Measurements from ENCODE around the gene PCGF3.

The PCGF3 gene

DNA sequence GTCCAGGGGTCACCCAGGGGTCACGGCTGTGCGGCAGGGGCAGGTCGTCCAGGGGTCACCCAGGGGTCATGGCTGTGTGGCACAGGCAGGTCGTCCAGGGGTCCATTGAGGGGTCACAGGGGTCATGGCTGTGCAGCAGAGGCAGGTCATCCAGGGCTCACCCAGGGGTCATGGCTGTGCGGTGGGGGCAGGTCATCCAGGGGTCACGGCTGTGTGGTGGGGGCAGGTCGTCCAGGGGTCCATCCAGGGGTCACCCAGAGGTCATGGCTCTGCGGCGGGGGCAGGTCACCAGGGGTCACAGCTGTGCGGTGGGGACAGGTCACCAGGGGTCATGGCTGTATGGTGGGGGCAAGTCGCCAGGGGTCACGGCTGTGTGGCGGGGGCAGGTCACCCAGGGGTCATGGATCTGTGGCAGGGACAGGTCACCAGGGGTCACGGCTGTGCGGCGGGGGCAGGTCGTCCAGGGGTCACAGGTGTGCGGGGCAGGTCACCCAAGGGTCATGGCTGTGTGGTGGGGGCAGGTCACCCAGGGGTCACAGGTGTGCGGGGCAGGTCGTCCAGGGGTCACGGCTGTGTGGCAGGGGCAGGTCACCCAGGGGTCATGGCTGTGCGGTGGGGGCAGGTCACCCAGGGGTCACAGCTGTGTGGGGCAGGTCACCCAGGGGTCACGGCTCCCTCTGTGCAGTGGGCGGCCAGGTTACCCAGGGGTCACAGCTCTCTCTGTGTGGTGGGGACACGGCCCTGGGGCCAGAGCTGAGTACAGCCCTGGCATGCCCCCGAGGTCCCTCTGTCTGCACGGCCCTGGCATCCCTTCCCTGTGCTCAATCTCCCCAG lies 47.6 kb upstream of the PCGF3 start:
- Histone ChIP-seq H2AFZ (ENCODE audit: low read depth, low read length) (no peak overlapping the region), H3K9ac (ENCODE audit: low read length) (no peak overlapping the region), H3K36me3 (replicated peaks; ENCODE audit: low read depth, low read length) (no peaks in the 10 kb centered on the region), H4K20me1 (ENCODE audit: insufficient read depth, low read length) (no peaks in the 10 kb centered on the region), H3K27me3 (ENCODE audit: low read depth, low read length) (no peaks in the 10 kb centered on the region), H3K79me2 (ENCODE audit: low read length) (no peaks in the 10 kb centered on the region), H3K4me1 (ENCODE audit: low read length) (no peaks in the 10 kb centered on the region), H3K9me3 (ENCODE audit: insufficient read depth, low read length) (no peaks in the 10 kb centered on the region), H3K4me2 (ENCODE audit: low read length) (no peak overlapping the region), H3K27ac (ENCODE audit: low read length) (no peak overlapping the region), H3K4me3 (ENCODE audit: low read length) (no peak overlapping the region)
- TF ChIP-seq, protein P1, sequence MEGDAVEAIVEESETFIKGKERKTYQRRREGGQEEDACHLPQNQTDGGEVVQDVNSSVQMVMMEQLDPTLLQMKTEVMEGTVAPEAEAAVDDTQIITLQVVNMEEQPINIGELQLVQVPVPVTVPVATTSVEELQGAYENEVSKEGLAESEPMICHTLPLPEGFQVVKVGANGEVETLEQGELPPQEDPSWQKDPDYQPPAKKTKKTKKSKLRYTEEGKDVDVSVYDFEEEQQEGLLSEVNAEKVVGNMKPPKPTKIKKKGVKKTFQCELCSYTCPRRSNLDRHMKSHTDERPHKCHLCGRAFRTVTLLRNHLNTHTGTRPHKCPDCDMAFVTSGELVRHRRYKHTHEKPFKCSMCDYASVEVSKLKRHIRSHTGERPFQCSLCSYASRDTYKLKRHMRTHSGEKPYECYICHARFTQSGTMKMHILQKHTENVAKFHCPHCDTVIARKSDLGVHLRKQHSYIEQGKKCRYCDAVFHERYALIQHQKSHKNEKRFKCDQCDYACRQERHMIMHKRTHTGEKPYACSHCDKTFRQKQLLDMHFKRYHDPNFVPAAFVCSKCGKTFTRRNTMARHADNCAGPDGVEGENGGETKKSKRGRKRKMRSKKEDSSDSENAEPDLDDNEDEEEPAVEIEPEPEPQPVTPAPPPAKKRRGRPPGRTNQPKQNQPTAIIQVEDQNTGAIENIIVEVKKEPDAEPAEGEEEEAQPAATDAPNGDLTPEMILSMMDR (IDR thresholded peaks at IDR 0.05; ENCODE audit: low read depth, low read length): no peak
- no peak for TF ChIP-seq EZH2phosphoT487 (IDR thresholded peaks at IDR 0.05; ENCODE audit: low read depth)

- H4K20me1 ChIP-seq (ENCODE audit: insufficient read depth, low read length): no peaks in the 10 kb centered on the region
- H3K36me3 ChIP-seq (replicated peaks; ENCODE audit: low read depth, low read length): no peaks in the 10 kb centered on the region
- no peak overlapping the region for H2AFZ ChIP-seq (ENCODE audit: low read depth, low read length)
- no peak overlapping the region for H3K4me3 ChIP-seq (ENCODE audit: low read length)
- H3K9ac ChIP-seq (ENCODE audit: low read length): no peak overlapping the region
- no peaks in the 10 kb centered on the region for H3K27me3 ChIP-seq (ENCODE audit: low read depth, low read length)
- no peaks in the 10 kb centered on the region for H3K79me2 ChIP-seq (ENCODE audit: low read length)
- H3K4me1 ChIP-seq (ENCODE audit: low read length): no peaks in the 10 kb centered on the region
- TF ChIP-seq, protein P1 (IDR thresholded peaks at IDR 0.05; ENCODE audit: low read depth, low read length): no peak
- TF ChIP-seq EZH2phosphoT487 (IDR thresholded peaks at IDR 0.05; ENCODE audit: low read depth): no peak
- no peak overlapping the region for H3K4me2 ChIP-seq (ENCODE audit: low read length)
- H3K9me3 ChIP-seq (ENCODE audit: insufficient read depth, low read length): no peaks in the 10 kb centered on the region
- no peak overlapping the region for H3K27ac ChIP-seq (ENCODE audit: low read length)
These were observed 46.7 kb upstream of the PCGF3 start for GRCh38 chr4:658681-659667.

- H4K20me1 ChIP-seq (ENCODE audit: insufficient read depth, low read length): no peaks in the 10 kb centered on the region
- no peak overlapping the region for H3K4me3 ChIP-seq (ENCODE audit: low read length)
- no peak for TF ChIP-seq EZH2phosphoT487 (IDR thresholded peaks at IDR 0.05; ENCODE audit: low read depth)
- TF ChIP-seq, protein P1 (IDR thresholded peaks at IDR 0.05; ENCODE audit: low read depth, low read length): no peak
- no peaks in the 10 kb centered on the region for H3K36me3 ChIP-seq (replicated peaks; ENCODE audit: low read depth, low read length)
- H2AFZ ChIP-seq (ENCODE audit: low read depth, low read length): no peak overlapping the region
- no peaks in the 10 kb centered on the region for H3K4me1 ChIP-seq (ENCODE audit: low read length)
- H3K27me3 ChIP-seq (ENCODE audit: low read depth, low read length): no peaks in the 10 kb centered on the region
- H3K27ac ChIP-seq (ENCODE audit: low read length): no peak overlapping the region
- H3K9me3 ChIP-seq (ENCODE audit: insufficient read depth, low read length): no peaks in the 10 kb centered on the region
- no peak overlapping the region for H3K4me2 ChIP-seq (ENCODE audit: low read length)
- no peak overlapping the region for H3K9ac ChIP-seq (ENCODE audit: low read length)
- no peaks in the 10 kb centered on the region for H3K79me2 ChIP-seq (ENCODE audit: low read length)
These were observed 45.8 kb upstream of the PCGF3 start for GRCh38 chr4:659851-660250.

DNA sequence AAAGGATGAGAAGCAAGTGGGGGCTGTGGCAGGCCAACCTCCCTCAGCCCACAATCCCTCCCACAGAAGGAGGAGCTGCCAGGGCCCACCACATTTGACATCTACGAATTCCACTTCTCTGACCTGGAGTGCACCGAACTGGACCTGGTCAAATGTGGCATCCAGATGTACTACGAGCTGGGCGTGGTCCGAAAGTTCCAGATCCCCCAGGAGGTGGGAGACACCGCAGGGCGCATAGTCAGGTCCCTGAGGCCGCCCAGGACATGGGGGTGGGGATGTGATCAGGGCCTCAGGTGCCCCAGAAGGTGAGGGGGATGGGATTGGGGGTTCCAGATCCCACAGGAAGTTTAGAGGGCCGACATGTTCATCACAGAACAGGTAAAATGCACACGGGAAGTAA lies 45.2 kb upstream of the PCGF3 start:
- no peak overlapping the region for H3K4me2 ChIP-seq (ENCODE audit: low read length)
- H3K4me3 ChIP-seq (ENCODE audit: low read length): no peak overlapping the region
- TF ChIP-seq EZH2phosphoT487 (IDR thresholded peaks at IDR 0.05; ENCODE audit: low read depth): no peak
- TF ChIP-seq, protein P1 (IDR thresholded peaks at IDR 0.05; ENCODE audit: low read depth, low read length): no peak
- no peaks in the 10 kb centered on the region for H3K79me2 ChIP-seq (ENCODE audit: low read length)
- H3K9ac ChIP-seq (ENCODE audit: low read length): no peak overlapping the region
- H3K9me3 ChIP-seq (ENCODE audit: insufficient read depth, low read length): no peaks in the 10 kb centered on the region
- H3K27me3 ChIP-seq (ENCODE audit: low read depth, low read length): no peaks in the 10 kb centered on the region
- H3K36me3 ChIP-seq (replicated peaks; ENCODE audit: low read depth, low read length): no peaks in the 10 kb centered on the region
- H4K20me1 ChIP-seq (ENCODE audit: insufficient read depth, low read length): no peaks in the 10 kb centered on the region
- no peaks in the 10 kb centered on the region for H3K4me1 ChIP-seq (ENCODE audit: low read length)
- no peak overlapping the region for H3K27ac ChIP-seq (ENCODE audit: low read length)
- no peak overlapping the region for H2AFZ ChIP-seq (ENCODE audit: low read depth, low read length)

Data from OCI-LY3 (cell line).